ENCODE measurements around the gene ENO3.

- TF ChIP-seq, protein P1, sequence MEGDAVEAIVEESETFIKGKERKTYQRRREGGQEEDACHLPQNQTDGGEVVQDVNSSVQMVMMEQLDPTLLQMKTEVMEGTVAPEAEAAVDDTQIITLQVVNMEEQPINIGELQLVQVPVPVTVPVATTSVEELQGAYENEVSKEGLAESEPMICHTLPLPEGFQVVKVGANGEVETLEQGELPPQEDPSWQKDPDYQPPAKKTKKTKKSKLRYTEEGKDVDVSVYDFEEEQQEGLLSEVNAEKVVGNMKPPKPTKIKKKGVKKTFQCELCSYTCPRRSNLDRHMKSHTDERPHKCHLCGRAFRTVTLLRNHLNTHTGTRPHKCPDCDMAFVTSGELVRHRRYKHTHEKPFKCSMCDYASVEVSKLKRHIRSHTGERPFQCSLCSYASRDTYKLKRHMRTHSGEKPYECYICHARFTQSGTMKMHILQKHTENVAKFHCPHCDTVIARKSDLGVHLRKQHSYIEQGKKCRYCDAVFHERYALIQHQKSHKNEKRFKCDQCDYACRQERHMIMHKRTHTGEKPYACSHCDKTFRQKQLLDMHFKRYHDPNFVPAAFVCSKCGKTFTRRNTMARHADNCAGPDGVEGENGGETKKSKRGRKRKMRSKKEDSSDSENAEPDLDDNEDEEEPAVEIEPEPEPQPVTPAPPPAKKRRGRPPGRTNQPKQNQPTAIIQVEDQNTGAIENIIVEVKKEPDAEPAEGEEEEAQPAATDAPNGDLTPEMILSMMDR (IDR thresholded peaks at IDR 0.05): no peak
- TF ChIP-seq POLR2A (IDR thresholded peaks at IDR 0.05): no peak
These were observed 19.0 kb upstream of the ENO3 start, which contains the start of gene GP1BA for GRCh38 chr17:4931963-4932362.
